Thyroid gland (tissue), 4 donors: Measurements from ENCODE around the gene DPYSL5. TPM values are rescaled to one million over a fixed set of nuclear protein-coding genes. Genes with fewer than 3 reads are reported as not detected.

Source experiments
- DNase-seq, 2 donors: peaks; one replicate each; pipeline ENCODE4 v3.0.0-alpha.2; 2019
- H3K27ac ChIP-seq, 3 donors: fragments of 200-600 bp; sonication (generic); 1 replicate in 2 of 3; 2 replicates in 1 of 3; pipeline ENCODE4 v1.5.1; 2016 to 2019; ENCODE audit warnings: mild to moderate bottlenecking in 1 of 3, moderate library complexity in 1 of 3
- H3K27me3 ChIP-seq: fragments of 200-600 bp; sonication (generic); one replicate; pipeline ENCODE4 v1.5.1; 2019
- H3K36me3 ChIP-seq, 2 donors: fragments of 200-600 bp; sonication (generic); one replicate each; pipeline ENCODE4 v1.5.1; 2016 to 2019
- H3K4me1 ChIP-seq, 2 donors: fragments of 200-600 bp; sonication (generic); one replicate each; pipeline ENCODE4 v1.5.1; 2017 to 2019
- H3K4me3 ChIP-seq, 3 donors: fragments of 200-600 bp; sonication (generic); replicated peaks in 1 of 3; 1 replicate in 2 of 3; 2 replicates in 1 of 3; pipeline ENCODE4 v1.5.1; 2016; ENCODE audit warnings: mild to moderate bottlenecking in 1 of 3
- H3K9me3 ChIP-seq: fragments of 200-600 bp; sonication (generic); one replicate; pipeline ENCODE4 v1.5.1; 2017
- POLR2A ChIP-seq, 2 donors: fragments of 450-650 bp; IDR thresholded peaks; one replicate each; pipeline ENCODE4 v1.6.1; 2017; ENCODE audit warnings: antibody characterized with exemption in 2 of 2, mild to moderate bottlenecking in 2 of 2, moderate library complexity in 1 of 2
- whole genome bisulfite sequencing, 2 donors: methylation state at CpG; one replicate each; pipeline ENCODE4 v1.1.5; 2017; 5-methylcytosine and 5-hydroxymethylcytosine counted together
- intact Hi-C: fragments of 100-400 bp; cut with DNase I; formaldehyde crosslinking; loops from one replicate; pipeline ENCODE4 v1.15.1; 2023
- total RNA-seq, 4 donors: library from RNA; depleted of rRNA; stranded (reverse); fragments of >200 nt; gene quantifications; one replicate each; pipeline ENCODE4 v1.2.3, GENCODE V29; 2016
- TF ChIP-seq, protein P1 (sequence below), 6 experiments: fragments of 200-600 bp in 3 of 6; fragments of 450-650 bp in 3 of 6; sonication (generic) in 3 of 6; IDR thresholded peaks; one replicate each; pipeline ENCODE4 v1.5.1; 2016 to 2019; ENCODE audit warnings: antibody characterized with exemption in 6 of 6, mild to moderate bottlenecking in 2 of 6, inconsistent platforms in 1 of 6, moderate library complexity in 1 of 6

DPYSL5 gene
- total RNA-seq, 4 donors from 2014 or later: not detected

DNA sequence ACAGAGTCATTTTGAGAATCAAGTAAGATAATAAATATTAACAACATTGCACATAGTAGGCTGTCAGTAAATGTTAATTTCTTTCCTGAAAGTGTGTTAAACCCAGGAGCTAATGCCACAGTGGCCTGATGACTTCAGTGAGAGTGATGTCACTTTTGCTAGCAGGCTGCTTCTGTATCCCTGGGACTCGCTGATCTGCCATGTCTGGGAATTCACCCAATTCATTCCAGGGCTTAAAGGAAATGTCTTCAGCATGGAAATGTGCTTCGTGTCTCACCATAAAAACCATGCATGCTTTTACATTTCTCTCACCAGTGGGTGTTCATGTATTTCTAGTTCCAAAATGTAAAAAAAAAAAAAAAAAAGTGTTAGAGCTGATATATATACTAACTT, 65.7 kb downstream of the DPYSL5 start:
- DNase-seq: no peak
- intact Hi-C loops: no loop called here
- no peaks in the 10 kb centered on the region for H3K4me1 ChIP-seq
- H3K4me3 ChIP-seq: no peak overlapping the region
- no peaks in the 10 kb centered on the region for H3K36me3 ChIP-seq
- no peak for TF ChIP-seq POLR2A (IDR thresholded peaks at IDR 0.05)
- TF ChIP-seq, protein P1, sequence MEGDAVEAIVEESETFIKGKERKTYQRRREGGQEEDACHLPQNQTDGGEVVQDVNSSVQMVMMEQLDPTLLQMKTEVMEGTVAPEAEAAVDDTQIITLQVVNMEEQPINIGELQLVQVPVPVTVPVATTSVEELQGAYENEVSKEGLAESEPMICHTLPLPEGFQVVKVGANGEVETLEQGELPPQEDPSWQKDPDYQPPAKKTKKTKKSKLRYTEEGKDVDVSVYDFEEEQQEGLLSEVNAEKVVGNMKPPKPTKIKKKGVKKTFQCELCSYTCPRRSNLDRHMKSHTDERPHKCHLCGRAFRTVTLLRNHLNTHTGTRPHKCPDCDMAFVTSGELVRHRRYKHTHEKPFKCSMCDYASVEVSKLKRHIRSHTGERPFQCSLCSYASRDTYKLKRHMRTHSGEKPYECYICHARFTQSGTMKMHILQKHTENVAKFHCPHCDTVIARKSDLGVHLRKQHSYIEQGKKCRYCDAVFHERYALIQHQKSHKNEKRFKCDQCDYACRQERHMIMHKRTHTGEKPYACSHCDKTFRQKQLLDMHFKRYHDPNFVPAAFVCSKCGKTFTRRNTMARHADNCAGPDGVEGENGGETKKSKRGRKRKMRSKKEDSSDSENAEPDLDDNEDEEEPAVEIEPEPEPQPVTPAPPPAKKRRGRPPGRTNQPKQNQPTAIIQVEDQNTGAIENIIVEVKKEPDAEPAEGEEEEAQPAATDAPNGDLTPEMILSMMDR (IDR thresholded peaks at IDR 0.05): no peak
- H3K9me3 ChIP-seq: no peaks in the 10 kb centered on the region
- H3K27ac ChIP-seq: no peak overlapping the region
- H3K27me3 ChIP-seq: peaks cover 5% of the 10 kb centered on the region
- 65% methylated on average over 2 of the region's 2 CpGs for WGBS, 2 donors

DNA sequence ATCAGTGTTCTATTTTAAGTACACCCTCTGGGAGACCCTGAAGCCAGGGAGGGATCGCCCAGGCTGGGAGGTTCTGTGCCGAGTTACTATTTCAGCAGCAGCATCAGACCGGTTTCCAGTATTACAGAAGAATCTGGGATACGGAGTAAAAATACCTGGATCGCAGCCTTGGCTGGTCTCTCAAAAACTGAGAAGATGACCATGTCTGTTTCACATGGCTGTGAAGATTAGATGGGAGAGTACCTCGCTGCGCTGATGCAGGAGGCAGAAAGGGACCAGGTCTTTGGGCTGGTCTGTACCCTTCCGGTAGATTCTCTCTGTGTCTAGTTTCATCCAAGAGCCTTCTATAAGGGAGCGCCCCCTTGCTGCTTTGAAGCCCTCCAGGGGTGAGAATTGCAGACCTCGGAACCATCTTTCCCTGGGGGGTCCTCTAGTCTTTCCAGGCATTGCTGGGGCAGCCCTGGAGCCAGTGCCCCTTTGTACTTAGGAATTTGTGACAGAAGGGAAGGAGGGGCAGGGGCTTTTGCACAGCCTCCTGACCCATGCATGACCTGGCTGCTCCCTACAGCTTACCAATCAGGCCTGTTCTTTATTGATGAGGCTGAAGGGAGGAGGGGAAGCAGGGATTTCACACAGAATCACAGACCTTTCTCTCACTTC, 66.2 kb downstream of the DPYSL5 start:
- TF ChIP-seq, protein P1 (IDR thresholded peaks at IDR 0.05): no peak
- no peak for TF ChIP-seq POLR2A (IDR thresholded peaks at IDR 0.05)
- Histone ChIP-seq H3K9me3 (no peaks in the 10 kb centered on the region), H3K4me3 (no peak overlapping the region), H3K27me3 (peaks cover 5% of the 10 kb centered on the region), H3K27ac (no peak overlapping the region), H3K36me3 (no peaks in the 10 kb centered on the region), H3K4me1 (no peaks in the 10 kb centered on the region)
- 67% methylated on average over 10 of the region's 10 CpGs for WGBS, 2 donors
- DNase-seq: no peak
- intact Hi-C loops: no loop called here

DNA sequence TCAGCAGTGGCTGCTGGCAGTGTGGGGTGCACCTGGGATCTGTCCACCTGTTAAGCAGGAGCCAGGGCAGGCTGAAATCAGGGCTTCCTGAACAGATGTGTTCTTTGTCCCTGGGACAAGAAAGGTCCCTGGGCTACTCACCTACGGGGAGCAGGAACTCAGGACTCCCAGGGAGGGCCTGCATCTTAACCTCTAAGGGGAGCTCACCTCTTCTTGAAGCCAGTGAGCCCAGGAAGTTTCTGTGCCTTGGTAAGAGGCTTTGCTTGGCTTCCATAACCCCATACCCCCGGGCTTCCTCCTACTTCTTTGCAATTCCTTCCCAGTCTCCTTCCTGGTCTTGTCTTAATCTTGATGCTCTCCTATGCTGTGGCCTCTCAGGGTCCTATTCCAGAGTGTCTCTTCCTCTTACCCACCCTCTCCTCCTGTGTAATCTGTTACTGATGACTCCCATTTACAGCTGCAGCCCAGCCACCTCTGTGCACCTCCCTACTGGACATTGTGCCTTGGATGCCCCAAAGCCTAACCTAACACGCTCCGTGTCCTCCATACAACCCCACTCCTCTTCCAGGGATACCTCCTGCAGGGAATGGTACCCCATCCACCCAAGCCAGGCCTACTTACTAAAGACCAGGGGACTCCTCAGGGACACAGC, 66.9 kb downstream of the DPYSL5 start:
- TF ChIP-seq POLR2A (IDR thresholded peaks at IDR 0.05): no peak
- Histone ChIP-seq H3K4me3 (no peak overlapping the region), H3K4me1 (no peaks in the 10 kb centered on the region), H3K9me3 (no peaks in the 10 kb centered on the region), H3K27me3 (peaks cover 5% of the 10 kb centered on the region), H3K36me3 (no peaks in the 10 kb centered on the region), H3K27ac (no peak overlapping the region)
- no peak for DNase-seq
- WGBS, 2 donors: 68 to 75% methylated on average over 4 of the region's 4 CpGs
- intact Hi-C loops: no loop called here

DNA sequence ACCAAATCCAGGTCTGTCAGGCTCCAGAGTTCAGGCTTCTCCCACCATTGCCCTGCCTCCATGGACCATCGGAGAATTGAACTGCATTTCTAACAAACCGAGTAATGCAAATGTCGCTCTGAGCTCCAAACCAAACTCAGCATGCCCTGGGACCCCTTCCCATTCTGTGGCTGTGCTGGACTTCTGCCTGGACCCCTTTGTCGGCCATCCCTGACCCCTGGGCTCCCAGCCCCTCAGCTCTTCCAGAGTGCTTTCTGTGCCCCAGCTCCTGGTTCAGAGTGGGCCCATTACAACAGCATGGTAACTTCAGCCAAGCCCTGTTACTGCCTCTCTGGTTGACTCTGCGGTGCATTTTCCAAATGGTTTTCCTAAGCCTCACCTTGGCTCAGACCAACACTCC, 67.4 kb downstream of the DPYSL5 start:
- Histone ChIP-seq H3K4me3 (no peak overlapping the region), H3K9me3 (no peaks in the 10 kb centered on the region), H3K27ac (no peak overlapping the region), H3K36me3 (no peaks in the 10 kb centered on the region), H3K4me1 (no peaks in the 10 kb centered on the region), H3K27me3 (peaks cover 5% of the 10 kb centered on the region)
- 91 to 99% methylated on average over 5 of the region's 5 CpGs for WGBS, 2 donors
- no peak for TF ChIP-seq POLR2A (IDR thresholded peaks at IDR 0.05)
- TF ChIP-seq, protein P1 (IDR thresholded peaks at IDR 0.05): no peak
- intact Hi-C loops: no loop called here
- DNase-seq: no peak

DNA sequence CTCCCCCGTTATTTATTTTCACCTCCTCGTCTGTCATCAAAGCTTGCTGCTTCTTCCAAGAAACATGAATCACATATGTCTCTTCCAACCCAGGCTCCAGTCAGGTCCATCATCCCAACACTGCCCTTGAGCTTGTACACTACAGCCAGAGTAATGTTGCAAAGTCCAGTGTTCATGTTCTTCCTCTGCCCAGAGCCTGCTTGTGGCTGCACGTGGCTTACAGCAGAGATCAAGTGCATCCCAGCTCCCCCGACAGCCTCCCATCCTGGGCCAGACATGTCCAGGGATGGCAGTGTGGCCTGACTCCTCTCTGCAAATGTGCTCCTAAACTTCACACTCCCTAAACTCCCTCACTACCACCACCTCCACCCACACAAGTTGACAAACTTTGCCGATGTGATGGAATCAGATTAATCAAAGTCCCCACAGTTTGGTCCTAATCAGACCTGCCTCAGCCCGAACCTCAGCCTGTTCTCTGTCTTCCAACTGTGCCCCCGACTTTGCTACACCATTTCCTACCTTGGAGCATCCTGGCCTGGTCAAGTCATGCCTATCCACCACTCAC, 68.3 kb downstream of the DPYSL5 start:
- no peak for DNase-seq
- intact Hi-C loops: no loop called here
- WGBS, 2 donors: 75 to 77% methylated on average over 7 of the region's 7 CpGs
- H3K27me3 ChIP-seq: peaks cover 5% of the 10 kb centered on the region
- TF ChIP-seq, protein P1 (IDR thresholded peaks at IDR 0.05): no peak
- no peak for TF ChIP-seq POLR2A (IDR thresholded peaks at IDR 0.05)
- no peak overlapping the region for H3K27ac ChIP-seq
- no peaks in the 10 kb centered on the region for H3K9me3 ChIP-seq
- H3K36me3 ChIP-seq: no peaks in the 10 kb centered on the region
- H3K4me3 ChIP-seq: no peak overlapping the region
- no peaks in the 10 kb centered on the region for H3K4me1 ChIP-seq
